Dendritic cell treated with granulocyte-macrophage colony-stimulating factor and Interleukin-4, amounts not matched to agents 40 ng/mL and 50 ng/mL, for 4 days (primary cell): ENCODE measurements around the gene PNMT.
A peak's percentile ranks its signal among the peaks of the same experiment; 100 is the strongest.

Experiments
- H3K27ac Mint-ChIP-seq: one replicate; pipeline ENCODE4 v1.8.0; 2022; ENCODE audit warnings: mild to moderate bottlenecking, mixed read lengths
- H3K27me3 Mint-ChIP-seq: one replicate; pipeline ENCODE4 v1.8.0; 2022; ENCODE audit warnings: mild to moderate bottlenecking, mixed read lengths
- H3K36me3 Mint-ChIP-seq: one replicate; pipeline ENCODE4 v1.8.0; 2022; ENCODE audit warnings: low read depth, mixed read lengths
- H3K4me1 Mint-ChIP-seq: one replicate; pipeline ENCODE4 v1.8.0; 2022; ENCODE audit warnings: low read depth, mixed read lengths
- H3K4me3 Mint-ChIP-seq: one replicate; pipeline ENCODE4 v1.8.0; 2022; ENCODE audit warnings: mild to moderate bottlenecking, moderate library complexity, mixed read lengths
- H3K9me3 Mint-ChIP-seq: one replicate; pipeline ENCODE4 v1.8.0; 2022; ENCODE audit warnings: mixed read lengths
- intact Hi-C: fragments of 100-400 bp; cut with micrococcal nuclease; formaldehyde crosslinking; loops from one replicate; pipeline ENCODE4 v1.15.0; 2022

PNMT gene

GRCh38 chr17:39653662-39654331 is 14.5 kb upstream of the PNMT start:
- no peak overlapping the region for H3K27ac Mint-ChIP-seq
- no peaks in the 10 kb centered on the region for H3K9me3 Mint-ChIP-seq
- H3K4me1 Mint-ChIP-seq: peaks cover 76% of the 10 kb centered on the region
- no peaks in the 10 kb centered on the region for H3K27me3 Mint-ChIP-seq
- H3K36me3 Mint-ChIP-seq: peaks cover 90% of the 10 kb centered on the region
- H3K4me3 Mint-ChIP-seq: no peak overlapping the region
- intact Hi-C loops: no loop called here

GRCh38 chr17:39655105-39655504 is 13.1 kb upstream of the PNMT start:
- Mint-ChIP-seq H3K4me1 (peaks cover 79% of the 10 kb centered on the region), H3K4me3 (no peak overlapping the region), H3K9me3 (no peaks in the 10 kb centered on the region), H3K36me3 (peaks cover 93% of the 10 kb centered on the region), H3K27me3 (no peaks in the 10 kb centered on the region), H3K27ac (no peak overlapping the region)
- intact Hi-C loops: no loop called here

- H3K27me3 Mint-ChIP-seq: no peaks in the 10 kb centered on the region
- no peak overlapping the region for H3K4me3 Mint-ChIP-seq
- H3K27ac Mint-ChIP-seq: peak overlapping the region; percentile 66
- peaks cover 73% of the 10 kb centered on the region for H3K4me1 Mint-ChIP-seq
- peaks cover 100% of the 10 kb centered on the region for H3K36me3 Mint-ChIP-seq
- intact Hi-C loops: loop anchor here (2.0 kb wide), 1 partner anchor 16 kb away; no protein-coding TSS in a partner anchor
- no peaks in the 10 kb centered on the region for H3K9me3 Mint-ChIP-seq
These were observed 9.9 kb upstream of the PNMT start for GRCh38 chr17:39658346-39658745.

- Mint-ChIP-seq H3K9me3 (no peaks in the 10 kb centered on the region), H3K27me3 (no peaks in the 10 kb centered on the region), H3K4me1 (peaks cover 70% of the 10 kb centered on the region), H3K4me3 (no peak overlapping the region), H3K36me3 (peaks cover 100% of the 10 kb centered on the region), H3K27ac (peak overlapping the region; percentile 66)
- intact Hi-C loops: loop anchor here (2.0 kb wide), 1 partner anchor 16 kb away; no protein-coding TSS in a partner anchor
These were observed 9.5 kb upstream of the PNMT start for GRCh38 chr17:39658760-39659159.

- Mint-ChIP-seq H3K9me3 (no peaks in the 10 kb centered on the region), H3K36me3 (peaks cover 99% of the 10 kb centered on the region), H3K4me1 (peaks cover 71% of the 10 kb centered on the region), H3K4me3 (no peak overlapping the region), H3K27me3 (peaks cover 7% of the 10 kb centered on the region), H3K27ac (peak overlapping the region; percentile 66)
- intact Hi-C loops: loop anchor here (2.0 kb wide), 1 partner anchor 17 kb away; no protein-coding TSS in a partner anchor
These were observed 8.8 kb upstream of the PNMT start for GRCh38 chr17:39659279-39660010.

- Mint-ChIP-seq H3K27me3 (peaks cover 12% of the 10 kb centered on the region), H3K27ac (peak overlapping the region; percentile 66), H3K36me3 (peaks cover 94% of the 10 kb centered on the region), H3K4me1 (peaks cover 73% of the 10 kb centered on the region), H3K9me3 (no peaks in the 10 kb centered on the region), H3K4me3 (no peak overlapping the region)
- intact Hi-C loops: no loop called here
These were observed 8.3 kb upstream of the PNMT start for GRCh38 chr17:39660011-39660360.

- Mint-ChIP-seq H3K36me3 (peaks cover 87% of the 10 kb centered on the region), H3K4me3 (no peak overlapping the region), H3K27me3 (peaks cover 19% of the 10 kb centered on the region), H3K9me3 (no peaks in the 10 kb centered on the region), H3K27ac (peak overlapping the region; percentile 66), H3K4me1 (peaks cover 71% of the 10 kb centered on the region)
- intact Hi-C loops: no loop called here
These were observed 7.6 kb upstream of the PNMT start for GRCh38 chr17:39660397-39661385.

GRCh38 chr17:39661744-39662541 is 6.3 kb upstream of the PNMT start:
- no peak overlapping the region for H3K4me3 Mint-ChIP-seq
- intact Hi-C loops: no loop called here

GRCh38 chr17:39662551-39663339 is 5.5 kb upstream of the PNMT start:
- peaks cover 73% of the 10 kb centered on the region for H3K4me1 Mint-ChIP-seq
- H3K9me3 Mint-ChIP-seq: no peaks in the 10 kb centered on the region
- no peak overlapping the region for H3K27ac Mint-ChIP-seq

More at GRCh38 chr17:39661744-39662541, 6.3 kb upstream of the PNMT start:
- Mint-ChIP-seq H3K27me3 (peaks cover 31% of the 10 kb centered on the region), H3K27ac (no peak overlapping the region), H3K4me1 (peaks cover 74% of the 10 kb centered on the region), H3K36me3 (peaks cover 74% of the 10 kb centered on the region), H3K9me3 (no peaks in the 10 kb centered on the region)

GRCh38 chr17:39663340-39663687 is 4.9 kb upstream of the PNMT start:
- H3K4me3 Mint-ChIP-seq: no peak overlapping the region
- H3K36me3 Mint-ChIP-seq: peaks cover 61% of the 10 kb centered on the region
- peaks cover 68% of the 10 kb centered on the region for H3K4me1 Mint-ChIP-seq
- H3K9me3 Mint-ChIP-seq: no peaks in the 10 kb centered on the region
- no peak overlapping the region for H3K27ac Mint-ChIP-seq
- intact Hi-C loops: no loop called here
- peaks cover 43% of the 10 kb centered on the region for H3K27me3 Mint-ChIP-seq

More at GRCh38 chr17:39662551-39663339, 5.5 kb upstream of the PNMT start:
- peaks cover 66% of the 10 kb centered on the region for H3K36me3 Mint-ChIP-seq
- peaks cover 38% of the 10 kb centered on the region for H3K27me3 Mint-ChIP-seq
- no peak overlapping the region for H3K4me3 Mint-ChIP-seq
- intact Hi-C loops: no loop called here

GRCh38 chr17:39663688-39664580 is 4.3 kb upstream of the PNMT start:
- H3K4me3 Mint-ChIP-seq: no peak overlapping the region
- peaks cover 67% of the 10 kb centered on the region for H3K4me1 Mint-ChIP-seq
- no peaks in the 10 kb centered on the region for H3K9me3 Mint-ChIP-seq
- H3K27ac Mint-ChIP-seq: no peak overlapping the region
- peaks cover 55% of the 10 kb centered on the region for H3K36me3 Mint-ChIP-seq
- intact Hi-C loops: no loop called here
- H3K27me3 Mint-ChIP-seq: peaks cover 48% of the 10 kb centered on the region
